Erythroblast (primary cell): ENCODE measurements around the gene HM13.

Experiments used
- GATA1 ChIP-seq: IDR thresholded peaks from 2 replicates; pipeline ENCODE4 v1.6.1; 2011; ENCODE audit warnings: low read depth, mild to moderate bottlenecking, control low read depth, low read length, moderate library complexity
- POLR2A ChIP-seq: IDR thresholded peaks from 2 replicates; pipeline ENCODE4 v1.6.1; 2011; ENCODE audit warnings: mild to moderate bottlenecking, low read length

GRCh38 chr20:31560094-31560745 lies 46.0 kb downstream of the HM13 start:
- TF ChIP-seq POLR2A (no peak), GATA1 (no peak)
